ENCODE results near the gene ABCC5.

GRCh38 chr3:184062637-184063036 is 45.0 kb upstream of the ABCC5 start:
- TF ChIP-seq CTCF (IDR thresholded peaks at IDR 0.05; ENCODE audit: low read length) (no peak), EZH2 (IDR thresholded peaks at IDR 0.05; ENCODE audit: borderline replicate concordance, low read length) (no peak)

Data from OCI-LY1 (cell line).